ENCODE results near the gene HINFP.
"Not testable (repeated sequence)": the region's sequence is repeated elsewhere in the genome, so short reads cannot be mapped to it uniquely, and the experiment has no call there.

Gene HINFP

DNA sequence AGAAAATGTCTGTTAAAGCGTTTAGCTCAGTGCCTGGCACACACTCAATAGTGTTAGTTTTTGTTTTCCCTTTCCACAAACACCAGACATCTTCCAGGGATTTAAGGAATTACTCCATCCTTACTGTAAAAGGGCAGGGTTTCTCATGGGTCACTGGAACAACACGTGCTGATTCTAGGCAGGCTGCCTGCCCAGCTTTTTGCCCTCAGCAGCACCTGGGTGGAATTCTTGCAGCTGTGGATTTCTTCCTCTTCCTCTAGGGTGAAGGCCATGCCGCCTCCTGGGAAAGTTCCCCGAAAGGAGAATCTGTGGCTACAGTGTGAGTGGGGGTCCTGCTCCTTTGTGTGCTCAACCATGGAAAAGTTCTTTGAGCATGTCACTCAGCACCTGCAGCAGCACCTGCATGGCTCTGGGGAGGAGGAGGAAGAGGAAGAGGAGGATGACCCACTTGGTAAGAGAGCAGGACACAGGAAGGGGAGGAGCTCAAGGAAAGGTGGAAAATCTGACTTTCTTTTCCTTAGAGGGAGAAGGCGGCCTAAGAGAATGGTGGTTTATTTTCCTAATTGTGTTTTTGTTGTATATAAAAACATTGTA, 5.4 kb downstream of the HINFP start:
- no peak for FAIRE-seq
- TF ChIP-seq POLR2A (IDR thresholded peaks at IDR 0.05; ENCODE audit: low read depth, low read length), result no peak
- no peak for TF ChIP-seq POLR2AphosphoS5 (IDR thresholded peaks at IDR 0.05; ENCODE audit: low read depth, low read length)
- TF ChIP-seq TAF1 (IDR thresholded peaks at IDR 0.05; ENCODE audit: borderline replicate concordance, low read depth, low read length), result no peak
- no peak for DNase-seq (ENCODE audit: insufficient read length)

DNA sequence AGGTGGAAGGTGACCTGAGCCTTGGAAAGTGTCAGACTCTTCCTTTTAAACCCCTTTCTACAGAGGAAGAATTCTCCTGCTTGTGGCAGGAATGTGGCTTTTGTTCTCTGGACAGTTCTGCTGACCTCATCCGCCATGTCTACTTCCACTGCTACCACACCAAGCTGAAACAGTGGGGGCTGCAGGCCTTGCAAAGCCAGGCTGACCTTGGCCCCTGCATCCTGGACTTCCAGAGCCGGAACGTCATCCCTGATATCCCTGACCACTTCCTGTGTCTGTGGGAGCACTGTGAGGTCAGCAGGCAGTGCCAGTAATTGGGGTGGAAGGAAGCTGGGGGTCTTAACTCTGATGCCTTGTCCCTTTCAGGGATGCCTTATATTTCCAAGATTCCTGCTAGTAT, 9.3 kb downstream of the HINFP start:
- TF ChIP-seq POLR2AphosphoS5 (IDR thresholded peaks at IDR 0.05; ENCODE audit: low read depth, low read length) (no peak), POLR2A (IDR thresholded peaks at IDR 0.05; ENCODE audit: low read depth, low read length) (no peak), TAF1 (IDR thresholded peaks at IDR 0.05; ENCODE audit: borderline replicate concordance, low read depth, low read length) (no peak)
- DNase-seq (ENCODE audit: insufficient read length) (no peak), FAIRE-seq (no peak)

DNA sequence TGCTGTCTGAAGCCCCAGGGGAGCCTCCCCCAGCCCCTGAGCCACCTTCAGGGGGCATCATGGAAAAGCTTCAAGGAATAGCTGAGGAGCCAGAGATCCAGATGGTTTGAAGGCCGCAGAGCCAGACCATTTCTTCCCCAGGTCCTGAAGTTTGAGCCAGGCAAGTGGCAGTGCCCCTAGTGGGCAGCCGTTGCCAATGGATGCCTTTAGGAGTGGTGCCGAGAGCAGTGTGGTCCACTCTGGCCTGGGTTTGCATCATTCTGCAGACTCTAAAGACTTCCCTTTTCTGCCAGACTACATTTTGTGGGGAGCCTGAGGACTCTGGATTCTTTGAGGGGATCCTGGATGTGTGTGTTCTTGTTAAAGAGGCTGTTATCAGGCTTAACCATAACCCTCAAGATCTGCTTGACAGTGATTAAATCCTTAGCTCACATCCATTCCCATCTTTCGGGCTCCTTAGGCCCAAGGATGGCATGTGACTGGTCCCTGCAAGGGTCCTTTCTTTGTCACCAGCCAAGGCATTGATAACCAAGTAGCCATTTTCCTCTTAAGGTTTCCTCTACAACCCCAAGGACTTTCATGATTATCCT, 13.1 kb downstream of the HINFP start:
- FAIRE-seq (no peak), DNase-seq (ENCODE audit: insufficient read length) (no peak)
- TF ChIP-seq POLR2A (IDR thresholded peaks at IDR 0.05; ENCODE audit: low read depth, low read length), result no peak
- no peak for TF ChIP-seq TAF1 (IDR thresholded peaks at IDR 0.05; ENCODE audit: borderline replicate concordance, low read depth, low read length)
- TF ChIP-seq POLR2AphosphoS5 (IDR thresholded peaks at IDR 0.05; ENCODE audit: low read depth, low read length), result no peak

DNA sequence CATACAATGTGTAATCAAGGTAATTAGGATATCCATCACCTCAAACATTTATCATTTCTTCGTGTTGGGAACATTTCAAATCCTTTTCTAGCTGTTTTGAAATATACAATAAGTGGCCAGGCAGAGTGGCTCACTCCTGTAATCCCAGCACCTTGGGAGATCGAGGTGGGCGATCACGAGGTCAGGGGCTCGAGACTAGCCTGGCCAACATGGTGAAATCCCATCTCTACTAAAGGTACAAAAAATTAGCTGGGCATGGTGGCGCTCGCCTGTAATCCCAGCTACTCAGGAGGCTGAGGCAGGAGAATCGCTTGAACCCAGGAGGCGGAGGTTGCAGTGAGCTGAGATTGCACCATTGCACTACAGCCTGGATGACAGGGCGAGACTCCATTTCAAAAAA, 17.9 kb downstream of the HINFP start:
- DNase-seq (ENCODE audit: insufficient read length), result not testable (repeated sequence)

DNA sequence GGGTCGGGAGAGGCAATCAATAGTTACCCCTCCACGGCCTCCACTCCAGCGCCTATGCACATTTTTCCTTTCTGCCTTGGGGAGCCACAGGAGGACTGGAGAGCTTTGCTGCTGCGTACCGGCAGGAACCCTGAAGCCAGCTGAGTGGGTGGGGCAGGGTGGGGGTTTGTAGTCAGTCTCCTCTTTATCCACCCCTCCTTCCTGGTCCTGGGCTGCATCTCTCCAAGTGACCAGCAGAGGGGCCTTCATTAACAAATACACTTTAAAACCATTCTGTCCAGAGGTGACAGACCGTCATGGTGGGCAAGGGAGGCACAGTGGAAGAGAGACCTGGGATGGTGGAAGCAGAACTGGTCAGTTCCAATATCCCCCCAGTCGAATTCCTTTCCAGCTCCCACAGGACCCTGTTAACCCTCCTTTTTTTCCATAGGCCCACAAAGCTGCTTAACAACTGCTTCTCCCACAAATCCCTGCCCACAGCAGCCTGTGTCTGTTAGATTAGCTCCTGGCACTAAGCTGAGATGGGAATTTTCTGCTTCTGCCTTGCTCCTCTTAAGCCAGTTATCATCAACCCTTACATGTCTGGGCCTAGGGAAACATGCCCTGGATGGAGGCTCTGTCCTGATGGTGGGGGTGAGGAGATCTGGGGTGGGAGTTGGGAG, 23.6 kb downstream of the HINFP start:
- DNase-seq (ENCODE audit: insufficient read length), result peak; percentile 71
- FAIRE-seq, result peak; percentile 65
- no peak for TF ChIP-seq POLR2A (IDR thresholded peaks at IDR 0.05; ENCODE audit: low read depth, low read length)
- TF ChIP-seq POLR2AphosphoS5 (IDR thresholded peaks at IDR 0.05; ENCODE audit: low read depth, low read length), result no peak
- TF ChIP-seq TAF1 (IDR thresholded peaks at IDR 0.05; ENCODE audit: borderline replicate concordance, low read depth, low read length), result no peak

More for the DNA sequence above, 17.9 kb downstream of the HINFP start:
- not testable (repeated sequence) for FAIRE-seq

DNA sequence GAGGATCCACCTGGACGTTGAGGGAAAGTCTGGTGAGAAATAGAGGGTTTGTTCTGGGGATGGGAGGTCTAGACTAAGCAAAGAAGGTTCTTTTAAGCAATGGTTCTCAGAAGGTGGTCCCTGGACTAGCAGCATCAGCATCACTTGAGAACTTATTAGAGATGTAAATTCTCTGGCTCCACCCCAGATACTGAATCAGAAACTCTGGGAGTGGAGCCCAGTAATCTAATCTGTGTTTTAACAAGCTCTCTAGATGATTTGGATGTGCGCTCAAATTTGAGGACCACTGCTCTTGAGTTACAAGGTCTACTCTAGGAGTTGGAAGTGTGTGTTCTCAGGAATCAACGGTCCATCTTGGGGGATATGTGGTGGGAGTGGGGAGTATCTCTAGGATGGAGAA, 24.2 kb downstream of the HINFP start:
- FAIRE-seq (no peak), DNase-seq (ENCODE audit: insufficient read length) (no peak)
- TF ChIP-seq POLR2AphosphoS5 (IDR thresholded peaks at IDR 0.05; ENCODE audit: low read depth, low read length) (no peak), TAF1 (IDR thresholded peaks at IDR 0.05; ENCODE audit: borderline replicate concordance, low read depth, low read length) (no peak), POLR2A (IDR thresholded peaks at IDR 0.05; ENCODE audit: low read depth, low read length) (no peak)

DNA sequence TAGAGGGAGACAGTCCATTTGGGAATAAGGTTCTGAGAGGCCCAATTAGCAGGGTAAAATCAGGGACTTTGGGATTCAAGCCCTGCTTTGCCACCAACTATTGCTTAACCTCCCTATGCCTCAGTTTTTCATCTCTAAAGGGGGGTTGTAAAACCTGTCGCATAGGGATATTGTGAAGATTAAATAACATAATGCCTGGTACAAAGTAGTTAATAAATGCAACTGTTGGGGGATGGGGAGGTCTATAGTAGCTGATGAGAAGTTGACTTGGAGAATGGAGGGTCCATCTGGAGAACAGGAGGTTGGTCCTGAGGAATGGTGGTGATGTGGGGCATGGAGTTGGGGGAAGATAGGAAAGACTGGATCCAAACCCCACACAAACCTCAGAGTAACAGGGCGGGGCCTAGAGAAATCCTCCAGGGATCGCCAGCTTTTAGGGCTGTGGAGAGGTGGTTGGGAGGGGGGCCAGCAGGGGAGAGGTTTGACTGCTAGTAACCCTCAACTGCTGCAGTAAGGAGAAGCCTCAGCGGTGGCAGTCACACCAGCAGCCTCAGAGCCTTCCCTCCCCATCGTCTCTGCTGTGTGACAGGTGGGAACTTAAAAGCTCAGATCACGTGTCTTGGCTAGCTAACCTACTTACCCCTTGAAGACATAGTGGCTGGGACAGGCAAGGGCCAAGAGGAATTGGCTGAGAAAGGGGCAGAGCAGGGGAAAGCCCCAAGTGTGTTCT, 26.4 kb downstream of the HINFP start:
- TF ChIP-seq POLR2AphosphoS5 (IDR thresholded peaks at IDR 0.05; ENCODE audit: low read depth, low read length), result no peak
- no peak for TF ChIP-seq TAF1 (IDR thresholded peaks at IDR 0.05; ENCODE audit: borderline replicate concordance, low read depth, low read length)
- no peak for TF ChIP-seq POLR2A (IDR thresholded peaks at IDR 0.05; ENCODE audit: low read depth, low read length)
- DNase-seq (ENCODE audit: insufficient read length) (no peak), FAIRE-seq (no peak)

DNA sequence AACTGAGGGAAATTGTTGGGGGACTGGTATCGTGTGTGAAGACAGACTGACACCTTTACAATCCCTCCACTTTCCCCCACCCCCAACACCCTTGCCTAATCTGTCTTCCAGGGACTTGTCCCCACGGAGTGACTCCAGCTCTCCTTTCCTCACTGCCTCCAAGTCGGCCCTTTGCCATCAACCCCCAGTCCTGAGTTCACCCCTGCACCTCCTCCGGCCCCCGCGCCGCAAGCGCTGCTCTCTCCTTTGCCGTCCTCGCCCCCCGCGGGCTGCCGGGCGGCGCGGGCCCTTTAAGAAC, 27.3 kb downstream of the HINFP start:
- FAIRE-seq (peak; percentile 17), DNase-seq (ENCODE audit: insufficient read length) (no peak)
- TF ChIP-seq TAF1 (IDR thresholded peaks at IDR 0.05; ENCODE audit: borderline replicate concordance, low read depth, low read length) (no peak), POLR2AphosphoS5 (IDR thresholded peaks at IDR 0.05; ENCODE audit: low read depth, low read length) (no peak), POLR2A (IDR thresholded peaks at IDR 0.05; ENCODE audit: low read depth, low read length) (no peak)

DNA sequence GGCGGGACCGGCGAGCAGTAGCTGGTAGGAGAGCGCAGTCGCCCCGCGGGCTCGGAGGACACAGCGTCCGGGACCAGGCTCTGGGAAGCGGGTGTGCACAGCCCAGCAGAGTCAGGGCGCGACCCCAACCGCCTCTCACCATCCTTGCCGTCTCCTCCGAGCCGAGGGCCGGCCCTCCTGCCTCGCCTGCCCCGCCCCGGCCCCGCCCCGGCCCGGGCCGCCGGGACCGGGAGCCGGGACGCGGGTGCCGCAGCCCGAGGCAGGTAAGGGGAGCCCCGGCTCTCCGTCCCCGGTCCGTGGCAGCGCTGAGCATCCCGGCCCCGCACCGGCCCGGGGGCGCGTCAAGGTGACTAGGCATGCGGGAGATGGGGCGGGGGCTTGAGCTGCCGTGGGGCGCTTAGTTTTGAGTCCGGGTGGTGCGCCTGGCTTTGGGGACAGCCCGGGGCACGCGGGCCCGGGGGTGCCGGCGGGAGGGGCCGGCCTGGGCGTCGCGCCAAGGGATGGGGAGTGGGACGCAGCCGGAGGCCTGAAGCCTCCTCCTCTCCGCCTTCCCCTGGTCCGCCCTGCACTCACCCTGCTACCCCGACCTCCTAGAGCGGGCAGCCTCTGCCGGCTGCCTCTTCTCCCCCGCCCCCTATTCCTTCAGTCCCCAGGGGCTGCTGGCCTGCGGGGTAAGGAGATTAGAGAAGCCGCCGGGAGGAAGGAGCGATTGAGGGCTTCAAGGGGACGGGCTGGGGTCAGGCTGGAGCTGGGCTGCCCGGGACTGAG, 27.8 kb downstream of the HINFP start, which contains the start of gene ABCG4:
Gene ABCG4, plus strand, starts transcription at position 35 of the 768 bp plus-strand sequence. CDS start 914 bp downstream, outside the sequence.
- DNase-seq (ENCODE audit: insufficient read length) (no peak), FAIRE-seq (no peak)
- TF ChIP-seq POLR2A (IDR thresholded peaks at IDR 0.05; ENCODE audit: low read depth, low read length), result no peak
- no peak for TF ChIP-seq POLR2AphosphoS5 (IDR thresholded peaks at IDR 0.05; ENCODE audit: low read depth, low read length)
- no peak for TF ChIP-seq TAF1 (IDR thresholded peaks at IDR 0.05; ENCODE audit: borderline replicate concordance, low read depth, low read length)

DNA sequence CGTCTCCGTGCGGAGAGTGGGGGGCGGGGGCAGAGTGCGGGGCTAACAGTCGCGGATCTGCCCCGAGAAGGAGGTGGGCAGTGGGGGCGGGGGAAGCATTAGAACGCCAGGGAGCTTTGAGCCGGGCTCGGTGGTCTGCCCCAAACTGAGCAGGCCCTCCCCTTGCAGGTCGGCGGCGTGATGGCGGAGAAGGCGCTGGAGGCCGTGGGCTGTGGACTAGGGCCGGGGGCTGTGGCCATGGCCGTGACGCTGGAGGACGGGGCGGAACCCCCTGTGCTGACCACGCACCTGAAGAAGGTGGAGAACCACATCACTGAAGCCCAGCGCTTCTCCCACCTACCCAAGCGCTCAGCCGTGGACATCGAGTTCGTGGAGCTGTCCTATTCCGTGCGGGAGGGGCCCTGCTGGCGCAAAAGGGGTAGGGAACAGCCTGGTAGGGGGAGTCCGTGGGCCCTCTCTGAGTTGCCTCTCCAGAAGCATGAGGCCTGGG, 28.5 kb downstream of the HINFP start:
- DNase-seq (ENCODE audit: insufficient read length) (no peak), FAIRE-seq (no peak)
- no peak for TF ChIP-seq POLR2AphosphoS5 (IDR thresholded peaks at IDR 0.05; ENCODE audit: low read depth, low read length)
- no peak for TF ChIP-seq POLR2A (IDR thresholded peaks at IDR 0.05; ENCODE audit: low read depth, low read length)

DNA sequence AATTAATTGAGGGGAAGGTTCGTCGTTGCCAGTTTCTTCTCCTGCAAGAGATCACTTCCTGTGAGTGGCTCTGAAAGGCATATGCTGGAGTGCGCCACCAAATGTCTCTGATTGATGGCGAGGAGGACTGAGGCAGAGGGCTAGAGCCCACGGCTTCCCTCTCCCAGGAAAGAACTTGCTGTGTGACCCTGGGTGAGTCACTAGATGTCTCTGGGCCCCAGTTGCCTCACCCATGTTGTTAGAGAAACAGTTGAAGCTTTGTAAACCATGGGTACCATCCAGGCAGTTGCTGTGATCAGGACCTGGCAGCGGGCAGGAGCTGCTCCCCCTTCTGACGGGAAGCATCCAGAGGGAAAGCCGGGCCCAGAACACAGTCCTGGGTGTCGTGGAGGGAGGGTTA, 30.7 kb downstream of the HINFP start:
- FAIRE-seq (no peak), DNase-seq (ENCODE audit: insufficient read length) (no peak)
- TF ChIP-seq TAF1 (IDR thresholded peaks at IDR 0.05; ENCODE audit: borderline replicate concordance, low read depth, low read length), result no peak
- no peak for TF ChIP-seq POLR2A (IDR thresholded peaks at IDR 0.05; ENCODE audit: low read depth, low read length)
- TF ChIP-seq POLR2AphosphoS5 (IDR thresholded peaks at IDR 0.05; ENCODE audit: low read depth, low read length), result no peak
